AG09309 (cell line): ENCODE results near the gene RPL7A.

Experiments
- DNase-seq: peaks from one replicate; pipeline ENCODE4 v3.0.0-alpha.2; 2010; ENCODE audit warnings: low read depth
- H3K4me3 ChIP-seq: 2 replicates; pipeline ENCODE4 v1.5.1; 2011; ENCODE audit warnings: mild to moderate bottlenecking, low read depth, low read length, moderate library complexity; ENCODE audit not compliant: control insufficient read depth
- TF ChIP-seq, protein P1 (sequence below): IDR thresholded peaks from 2 replicates; pipeline ENCODE4 v1.5.1; 2011; ENCODE audit warnings: mild to moderate bottlenecking, low read depth, low read length, inconsistent platforms; ENCODE audit not compliant: insufficient read depth, control insufficient read depth; ENCODE audit errors: missing control alignments

Gene RPL7A

GRCh38 chr9:133354766-133355165 lies 6.7 kb downstream of the RPL7A start:
- no peak overlapping the region for H3K4me3 ChIP-seq
- TF ChIP-seq, protein P1, sequence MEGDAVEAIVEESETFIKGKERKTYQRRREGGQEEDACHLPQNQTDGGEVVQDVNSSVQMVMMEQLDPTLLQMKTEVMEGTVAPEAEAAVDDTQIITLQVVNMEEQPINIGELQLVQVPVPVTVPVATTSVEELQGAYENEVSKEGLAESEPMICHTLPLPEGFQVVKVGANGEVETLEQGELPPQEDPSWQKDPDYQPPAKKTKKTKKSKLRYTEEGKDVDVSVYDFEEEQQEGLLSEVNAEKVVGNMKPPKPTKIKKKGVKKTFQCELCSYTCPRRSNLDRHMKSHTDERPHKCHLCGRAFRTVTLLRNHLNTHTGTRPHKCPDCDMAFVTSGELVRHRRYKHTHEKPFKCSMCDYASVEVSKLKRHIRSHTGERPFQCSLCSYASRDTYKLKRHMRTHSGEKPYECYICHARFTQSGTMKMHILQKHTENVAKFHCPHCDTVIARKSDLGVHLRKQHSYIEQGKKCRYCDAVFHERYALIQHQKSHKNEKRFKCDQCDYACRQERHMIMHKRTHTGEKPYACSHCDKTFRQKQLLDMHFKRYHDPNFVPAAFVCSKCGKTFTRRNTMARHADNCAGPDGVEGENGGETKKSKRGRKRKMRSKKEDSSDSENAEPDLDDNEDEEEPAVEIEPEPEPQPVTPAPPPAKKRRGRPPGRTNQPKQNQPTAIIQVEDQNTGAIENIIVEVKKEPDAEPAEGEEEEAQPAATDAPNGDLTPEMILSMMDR, result no peak
- no peak for DNase-seq

DNA sequence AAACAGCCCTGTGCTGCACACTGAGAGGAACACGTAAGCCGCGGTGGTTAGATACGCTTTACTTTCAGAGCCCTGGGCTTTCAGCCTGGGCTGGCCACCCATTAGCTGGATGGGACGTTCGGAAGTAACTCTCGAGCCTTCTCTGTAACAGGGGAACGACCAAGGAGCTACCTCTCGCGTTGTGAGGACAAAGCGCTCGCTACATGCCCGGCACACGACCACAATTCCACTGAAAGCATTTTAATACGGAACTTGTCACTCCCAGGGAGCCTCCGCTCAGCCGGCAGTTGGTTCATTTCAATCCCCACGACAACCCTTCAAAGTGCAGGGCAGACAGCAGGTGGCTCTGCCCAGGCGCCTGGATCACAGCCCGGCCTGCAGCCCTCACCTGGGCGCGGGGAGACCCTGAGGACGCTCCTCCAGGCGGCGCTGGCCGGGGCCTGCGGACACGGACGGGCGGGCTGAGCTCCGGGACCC lies 7.9 kb downstream of the RPL7A start:
- no peak for DNase-seq
- TF ChIP-seq, protein P1, result no peak
- peak overlapping the region; percentile 84 for H3K4me3 ChIP-seq

- peak within 1 kb of the TSS; percentile 84 for H3K4me3 ChIP-seq
- TF ChIP-seq, protein P1, result no peak
- no peak for DNase-seq
Observed at GRCh38 chr9:133356391-133357091, 8.5 kb downstream of the RPL7A start, which contains the start of the genes SURF1 and SURF2. TSS of gene SURF1 (minus strand) at chr9:133356487. CDS start at chr9:133356453, 34 bp downstream. TSS of gene SURF2 (plus strand) at chr9:133356550. CDS start at chr9:133356593, 43 bp downstream.

GRCh38 chr9:133357656-133358055 lies 9.6 kb downstream of the RPL7A start:
- TF ChIP-seq, protein P1, result no peak
- no peak for DNase-seq
- no peak overlapping the region for H3K4me3 ChIP-seq

DNA sequence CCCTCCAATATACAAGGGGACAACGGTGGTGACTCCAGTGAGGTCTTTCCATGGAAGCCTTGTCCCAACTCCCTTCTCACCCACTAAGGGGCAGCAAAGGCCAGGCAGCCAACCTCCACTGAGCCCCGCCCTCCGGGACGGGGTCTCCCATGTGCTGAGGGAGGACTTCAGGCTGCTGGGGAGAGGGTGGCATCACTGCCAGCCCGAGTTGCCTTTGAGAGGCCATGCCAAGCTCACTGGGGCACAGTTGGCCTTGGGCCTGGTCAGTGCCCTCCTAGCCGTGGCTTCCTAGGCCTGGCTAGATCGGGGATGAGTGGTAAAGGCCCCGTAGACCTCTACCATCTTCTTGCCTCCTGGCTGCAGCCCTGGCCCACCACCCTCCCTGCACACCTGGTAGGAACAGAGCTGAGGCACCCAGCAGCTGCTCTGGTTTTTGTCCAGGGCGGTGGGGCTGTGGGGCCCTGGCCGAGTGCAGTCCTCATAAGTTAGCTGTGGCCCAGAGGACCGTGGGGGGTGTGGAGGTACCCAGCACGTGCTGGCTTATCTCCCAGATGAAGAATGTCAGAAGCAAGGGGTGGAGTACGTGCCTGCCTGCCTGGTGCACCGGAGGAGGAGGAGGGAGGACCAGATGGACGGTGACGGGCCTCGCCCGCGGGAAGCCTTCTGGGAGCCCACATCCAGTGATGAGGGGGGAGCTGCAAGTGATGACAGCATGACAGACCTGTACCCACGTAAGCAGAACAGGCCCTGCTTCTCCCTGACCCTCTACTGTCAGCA lies 11.6 kb downstream of the RPL7A start:
- TF ChIP-seq, protein P1, result peak; percentile 39
- no peak overlapping the region for H3K4me3 ChIP-seq
- no peak for DNase-seq

GRCh38 chr9:133360400-133361393 lies 12.7 kb downstream of the RPL7A start:
- DNase-seq, result no peak
- no peak overlapping the region for H3K4me3 ChIP-seq
- TF ChIP-seq, protein P1, result no peak
